Measurements from ENCODE around the gene METRN. TPM values are rescaled to one million over a fixed set of nuclear protein-coding genes. Genes with fewer than 3 reads are reported as not detected.
"Not testable (repeated sequence)": the region's sequence is repeated elsewhere in the genome, so short reads cannot be mapped to it uniquely, and the experiment has no call there.

Gene METRN
- polyA plus RNA-seq, 6 donors from 2014 or later = 4.0 to 10.2 (median 6.2) TPM; not detected in 1

DNA sequence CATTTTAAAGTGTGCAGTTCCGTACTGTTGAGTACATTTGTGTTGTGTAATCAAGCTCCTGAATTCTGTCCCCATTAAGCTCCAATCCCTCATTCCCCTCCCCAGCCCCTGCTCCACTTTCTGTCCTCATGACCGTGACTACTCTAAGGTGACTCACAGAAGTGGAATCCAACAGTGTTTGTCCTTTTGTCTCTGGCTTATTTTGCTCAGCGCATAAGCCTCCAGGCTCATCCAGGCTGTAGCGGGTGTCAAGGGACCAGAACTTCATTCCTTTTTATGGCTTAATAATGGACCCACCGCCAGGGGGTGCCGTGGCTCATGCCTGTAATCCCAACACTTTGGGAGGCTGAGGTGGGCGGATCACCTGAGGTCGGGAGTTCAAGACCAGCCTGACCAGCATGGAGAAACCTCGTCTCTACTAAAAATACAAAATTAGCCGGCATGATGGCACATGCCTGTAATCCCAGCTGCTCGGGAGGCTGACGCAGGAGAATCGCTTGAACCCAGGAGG lies 2.1 kb upstream of the METRN start:
- Mint-ChIP-seq H3K4me3 (peak overlapping the region in 2 of 8 donors; percentile 71 to 74), H3K27me3 (peaks cover 18 to 59% (median 25%) of the 10 kb centered on the region in 3 donors)
- H3K27ac Mint-ChIP-seq; H3K36me3 Mint-ChIP-seq; H3K4me1 Mint-ChIP-seq; DNase-seq; ATAC-seq (ENCODE audit: low read depth in 2 of 2); H3K9me3 Mint-ChIP-seq: not testable (repeated sequence)

DNA sequence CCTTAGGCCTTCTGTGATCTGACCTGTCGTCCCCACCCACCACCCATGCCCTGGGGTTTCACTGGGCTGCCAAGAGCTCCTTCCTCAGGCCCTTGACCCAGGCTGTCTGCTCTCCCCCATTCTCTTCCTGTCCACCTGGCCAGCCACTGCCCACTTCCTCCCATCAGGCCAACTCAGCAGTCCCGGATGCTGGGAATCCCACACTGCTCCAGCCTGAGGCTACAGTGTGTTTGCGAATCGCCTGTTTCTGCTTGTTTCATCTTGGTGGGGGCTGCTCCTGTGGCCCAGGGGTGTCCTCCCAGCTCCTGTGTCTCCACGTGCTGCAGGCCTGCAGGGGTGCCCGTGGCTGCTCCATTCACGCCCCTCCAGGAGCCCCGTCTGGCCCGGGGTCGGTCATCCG lies 839 bp upstream of the METRN start:
- H3K36me3 Mint-ChIP-seq = no peaks in the 10 kb centered on the region
- H3K9me3 Mint-ChIP-seq = no peaks in the 10 kb centered on the region
- peaks cover 7 to 9% (median 8%) of the 10 kb centered on the region in 3 donors for H3K4me1 Mint-ChIP-seq
- no peak for DNase-seq
- H3K4me3 Mint-ChIP-seq = peak overlapping the region in 7 of 8 donors; percentile 30 to 64 (median 44)
- H3K27ac Mint-ChIP-seq = no peak overlapping the region
- peaks cover 6 to 46% (median 13%) of the 10 kb centered on the region in 3 donors for H3K27me3 Mint-ChIP-seq
- no peak for ATAC-seq (ENCODE audit: low read depth in 2 of 2)

GRCh38 chr16:715477-716199 lies 720 bp downstream of the METRN start:
- Mint-ChIP-seq H3K9me3 (no peaks in the 10 kb centered on the region), H3K4me3 (peak overlapping the region in 7 of 8 donors; percentile 51 to 75 (median 68)), H3K27ac (no peak overlapping the region), H3K27me3 (peaks cover 0 to 30% (median 7%) of the 10 kb centered on the region in 3 donors), H3K36me3 (no peaks in the 10 kb centered on the region), H3K4me1 (peaks cover 10 to 24% (median 19%) of the 10 kb centered on the region in 3 donors)
- ATAC-seq (ENCODE audit: low read depth in 2 of 2) (peak; percentile 13), DNase-seq (no peak)

DNA sequence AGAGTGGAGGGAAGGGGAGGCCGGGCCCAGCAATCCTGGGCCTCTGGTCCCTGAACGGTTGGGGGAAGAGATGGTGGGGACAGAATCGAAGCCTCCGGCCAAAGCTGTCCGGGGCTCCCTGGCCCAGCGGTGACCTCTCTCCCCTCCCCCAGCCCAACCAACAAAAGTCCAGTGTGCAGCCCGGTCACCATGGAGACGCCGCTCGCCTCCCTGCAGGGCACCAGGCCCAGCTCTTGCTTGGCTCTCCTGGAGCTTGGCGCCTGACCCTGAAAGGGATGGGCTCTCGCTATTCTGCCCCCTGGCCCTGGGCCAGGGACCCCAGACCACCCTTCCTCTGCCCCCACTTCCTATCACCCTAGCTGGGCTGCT lies 1.3 kb downstream of the METRN start:
- Mint-ChIP-seq H3K27ac (peak overlapping the region in 1 of 6 donors; percentile 68), H3K4me3 (peak overlapping the region; percentile 51 to 77 (median 70)), H3K36me3 (no peaks in the 10 kb centered on the region), H3K4me1 (peaks cover 10 to 24% (median 18%) of the 10 kb centered on the region in 3 donors), H3K9me3 (no peaks in the 10 kb centered on the region), H3K27me3 (peaks cover 0 to 25% (median 7%) of the 10 kb centered on the region in 3 donors)
- no peak for DNase-seq
- ATAC-seq (ENCODE audit: low read depth in 2 of 2) = no peak

DNA sequence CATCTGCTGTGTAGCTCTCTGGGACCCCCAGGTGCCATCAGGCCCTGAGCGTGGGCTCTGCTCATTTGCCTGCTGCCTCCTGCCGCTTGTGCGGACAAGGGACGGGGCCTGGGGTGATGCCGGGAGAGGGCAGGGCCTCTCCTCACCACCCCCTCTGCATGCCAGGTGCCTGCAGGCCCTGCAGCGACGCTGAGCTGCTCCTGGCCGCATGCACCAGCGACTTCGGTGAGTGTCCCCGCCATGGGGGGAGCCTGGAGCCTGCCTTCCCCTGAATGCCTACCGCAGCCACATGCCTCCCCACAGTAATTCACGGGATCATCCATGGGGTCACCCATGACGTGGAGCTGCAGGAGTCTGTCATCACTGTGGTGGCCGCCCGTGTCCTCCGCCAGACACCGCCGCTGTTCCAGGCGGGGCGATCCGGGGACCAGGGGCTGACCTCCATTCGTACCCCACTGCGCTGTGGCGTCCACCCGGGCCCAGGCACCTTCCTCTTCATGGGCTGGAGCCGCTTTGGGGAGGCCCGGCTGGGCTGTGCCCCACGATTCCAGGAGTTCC lies 1.9 kb downstream of the METRN start:
- no peak for ATAC-seq (ENCODE audit: low read depth in 2 of 2)
- Mint-ChIP-seq H3K36me3 (no peaks in the 10 kb centered on the region), H3K9me3 (no peaks in the 10 kb centered on the region), H3K27me3 (peaks cover 0 to 20% (median 7%) of the 10 kb centered on the region in 3 donors), H3K4me3 (peak overlapping the region in 2 of 8 donors; percentile 68 to 71), H3K27ac (no peak overlapping the region), H3K4me1 (peaks cover 10 to 24% (median 17%) of the 10 kb centered on the region in 3 donors)
- no peak for DNase-seq

- ATAC-seq (ENCODE audit: low read depth in 2 of 2) = no peak
- H3K27ac Mint-ChIP-seq = no peak overlapping the region
- no peaks in the 10 kb centered on the region for H3K36me3 Mint-ChIP-seq
- no peak overlapping the region for H3K4me3 Mint-ChIP-seq
- no peak for DNase-seq
- H3K4me1 Mint-ChIP-seq = peaks cover 10 to 24% (median 15%) of the 10 kb centered on the region in 3 donors
- H3K9me3 Mint-ChIP-seq = no peaks in the 10 kb centered on the region
- H3K27me3 Mint-ChIP-seq = peaks cover 0 to 18% (median 6%) of the 10 kb centered on the region in 3 donors
These were observed 2.7 kb downstream of the METRN start for GRCh38 chr16:717450-718245.

DNA sequence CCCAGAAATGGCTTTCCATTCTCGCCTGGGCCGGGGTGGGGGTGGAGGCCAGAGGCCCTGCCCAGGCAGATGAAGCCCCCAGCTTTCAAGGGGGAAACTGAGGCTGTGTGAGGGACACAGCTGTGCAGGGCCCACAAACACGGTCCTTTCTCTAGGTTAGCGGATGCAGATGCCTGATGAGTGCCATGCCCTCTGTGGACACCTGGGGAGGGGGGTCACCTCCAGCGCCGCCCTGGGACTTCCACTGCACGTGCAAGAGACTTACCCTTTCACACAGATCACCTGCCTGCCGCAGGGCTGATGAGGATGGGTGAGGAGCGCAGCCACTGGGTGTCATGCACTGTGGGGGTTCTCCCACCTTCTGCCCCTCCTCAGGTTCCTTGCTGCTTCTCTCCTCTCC lies 3.5 kb downstream of the METRN start:
- DNase-seq = no peak
- Mint-ChIP-seq H3K4me1 (peaks cover 12 to 24% (median 14%) of the 10 kb centered on the region in 3 donors), H3K27ac (no peak overlapping the region), H3K36me3 (no peaks in the 10 kb centered on the region), H3K9me3 (no peaks in the 10 kb centered on the region), H3K27me3 (peaks cover 0 to 15% (median 3%) of the 10 kb centered on the region in 3 donors), H3K4me3 (peak overlapping the region in 3 of 8 donors; percentile 6 to 90 (median 12))
- no peak for ATAC-seq (ENCODE audit: low read depth in 2 of 2)

- Mint-ChIP-seq H3K27me3 (peaks cover 0 to 13% (median 2%) of the 10 kb centered on the region in 3 donors), H3K4me1 (peaks cover 12 to 24% (median 14%) of the 10 kb centered on the region in 3 donors), H3K4me3 (peak overlapping the region in 6 of 8 donors; percentile 16 to 90 (median 38)), H3K9me3 (no peaks in the 10 kb centered on the region), H3K27ac (peak overlapping the region in 2 of 6 donors; percentile 65 to 87), H3K36me3 (no peaks in the 10 kb centered on the region)
- ATAC-seq (ENCODE audit: low read depth in 2 of 2) = no peak
- no peak for DNase-seq
These were observed 4.0 kb downstream of the METRN start for GRCh38 chr16:718922-719321.

- peak overlapping the region; percentile 78 to 92 (median 88) for H3K4me3 Mint-ChIP-seq
- peaks cover 0 to 6% (median 0%) of the 10 kb centered on the region in 3 donors for H3K27me3 Mint-ChIP-seq
- H3K36me3 Mint-ChIP-seq = no peaks in the 10 kb centered on the region
- peaks cover 12 to 24% (median 14%) of the 10 kb centered on the region in 3 donors for H3K4me1 Mint-ChIP-seq
- no peaks in the 10 kb centered on the region for H3K9me3 Mint-ChIP-seq
- DNase-seq (no peak), ATAC-seq (ENCODE audit: low read depth in 2 of 2) (no peak)
- H3K27ac Mint-ChIP-seq = peak overlapping the region in 5 of 6 donors; percentile 33 to 92 (median 76)
These were observed 5.0 kb downstream of the METRN start for GRCh38 chr16:719815-720446.

GRCh38 chr16:720447-720989 lies 5.6 kb downstream of the METRN start:
- DNase-seq (peak; percentile 30), ATAC-seq (ENCODE audit: low read depth in 2 of 2) (peak; percentile 6 to 7)
- Mint-ChIP-seq H3K36me3 (no peaks in the 10 kb centered on the region), H3K4me1 (peaks cover 12 to 24% (median 14%) of the 10 kb centered on the region in 3 donors), H3K9me3 (no peaks in the 10 kb centered on the region), H3K27me3 (peaks cover 0 to 6% (median 0%) of the 10 kb centered on the region in 3 donors), H3K27ac (peak overlapping the region in 5 of 6 donors; percentile 33 to 92 (median 76)), H3K4me3 (peak overlapping the region; percentile 78 to 92 (median 88))

DNA sequence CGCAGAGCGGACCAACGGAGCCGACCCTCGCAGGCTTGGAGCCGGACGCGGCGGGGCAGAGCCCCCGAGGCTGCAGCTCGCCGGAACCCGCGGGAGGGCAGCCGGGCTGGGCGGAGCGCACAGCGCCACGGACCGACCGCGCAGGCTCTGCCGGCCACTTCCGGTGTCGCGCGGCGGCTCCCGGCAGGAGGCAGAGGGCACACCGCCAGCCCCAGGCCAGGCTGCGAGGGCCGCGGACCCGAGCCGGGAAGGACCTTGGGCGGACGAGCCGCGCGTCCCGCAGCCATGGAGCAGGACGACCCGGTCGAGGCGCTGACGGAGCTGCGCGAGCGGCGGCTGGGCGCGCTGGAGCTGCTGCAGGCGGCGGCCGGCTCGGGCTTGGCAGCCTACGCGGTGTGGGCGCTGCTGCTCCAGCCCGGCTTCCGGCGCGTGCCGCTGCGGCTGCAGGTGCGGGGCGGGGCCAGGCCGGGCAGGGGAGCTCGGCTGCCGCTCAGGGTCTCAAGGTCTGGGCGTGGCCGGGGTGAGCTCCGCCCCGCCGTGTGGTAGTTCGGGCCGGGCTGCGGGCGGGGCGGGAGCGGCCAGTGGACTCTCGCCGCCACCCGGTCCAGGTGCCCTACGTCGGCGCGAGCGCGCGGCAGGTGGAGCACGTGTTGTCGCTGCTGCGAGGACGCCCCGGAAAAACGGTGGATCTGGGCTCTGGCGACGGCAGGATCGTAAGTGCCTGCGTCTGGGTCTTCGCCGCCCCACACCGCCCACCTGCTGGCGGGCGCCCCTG lies 6.3 kb downstream of the METRN start, which contains the start of gene ANTKMT:
TSS of gene ANTKMT (plus strand) at position 157 of the 775 bp plus-strand sequence. CDS start at position 286, 129 bp downstream.
- peak within 1 kb of the TSS; percentile 33 to 92 (median 68) for H3K27ac Mint-ChIP-seq
- H3K27me3 Mint-ChIP-seq = peaks cover 0 to 5% (median 0%) of the 10 kb centered on the region in 3 donors
- DNase-seq (peak; percentile 84), ATAC-seq (ENCODE audit: low read depth in 2 of 2) (peak; percentile 87 to 90)
- H3K4me3 Mint-ChIP-seq = peak within 1 kb of the TSS; percentile 78 to 92 (median 88)
- no peaks in the 10 kb centered on the region for H3K9me3 Mint-ChIP-seq
- peaks cover 12 to 28% (median 14%) of the 10 kb centered on the region in 3 donors for H3K4me1 Mint-ChIP-seq
- no peaks in the 10 kb centered on the region for H3K36me3 Mint-ChIP-seq

Measured in naive B cell (primary cell).